OCI-LY7 (cell line): Measurements from ENCODE around the gene CCNL2. TPM values are rescaled to one million over a fixed set of nuclear protein-coding genes. Genes with fewer than 3 reads are reported as not detected.

ENCODE experiments used
- BruUV-seq: library from RNA; stranded (reverse); fragments of 400-500 nt; replicated peaks from 2 replicates; lab custom pipeline; 2021; lab: Mats Ljungman, UMichigan
- CTCF ChIA-PET: fragments of 300-600 bp; sonication (Branson Sonifier 250); formaldehyde crosslinking; loops from one replicate; lab custom pipeline; 2022; ENCODE audit warnings: antibody characterized with exemption; ENCODE audit not compliant: unreplicated experiment; lab: Charles Lee
- POLR2A ChIA-PET: fragments of 300-600 bp; sonication (Branson Sonifier 250); formaldehyde crosslinking; loops from one replicate; lab custom pipeline; 2022; ENCODE audit warnings: antibody characterized with exemption; lab: Charles Lee
- DNase-seq: peaks from one replicate; pipeline ENCODE4 v3.0.0-alpha.2; 2015; ENCODE audit warnings: low spot score
- H2AFZ ChIP-seq: fragments of 200-600 bp; sonication (generic), shearing (Covaris generic); 2 replicates; pipeline ENCODE4 v1.6.1; 2014; ENCODE audit warnings: mild to moderate bottlenecking, antibody characterized with exemption, low read length, moderate library complexity
- H3K27ac ChIP-seq: fragments of 200-600 bp; sonication (generic); 2 replicates; pipeline ENCODE4 v1.5.1; 2014; ENCODE audit warnings: mixed run types, low read depth, mild to moderate bottlenecking, moderate library complexity, low read length, inconsistent platforms; ENCODE audit not compliant: poor library complexity, severe bottlenecking
- H3K36me3 ChIP-seq: fragments of 200-600 bp; sonication (generic); 2 replicates; pipeline ENCODE4 v1.6.1; 2014; ENCODE audit warnings: mild to moderate bottlenecking, antibody characterized with exemption, low read length, moderate library complexity, mixed read lengths; ENCODE audit not compliant: insufficient read depth
- H3K4me1 ChIP-seq: fragments of 200-600 bp; sonication (generic); 2 replicates; pipeline ENCODE4 v1.5.1; 2014; ENCODE audit warnings: mild to moderate bottlenecking, low read length; ENCODE audit not compliant: insufficient read depth, poor library complexity, severe bottlenecking
- H3K4me2 ChIP-seq: fragments of 200-600 bp; sonication (generic); 2 replicates; pipeline ENCODE4 v1.6.1; 2014; ENCODE audit warnings: mild to moderate bottlenecking, low read length
- H3K4me3 ChIP-seq: fragments of 200-600 bp; sonication (generic); 2 replicates; pipeline ENCODE4 v1.5.1; 2014; ENCODE audit warnings: mild to moderate bottlenecking, low read depth, low read length; ENCODE audit not compliant: poor library complexity, severe bottlenecking
- H3K79me2 ChIP-seq: fragments of 200-600 bp; sonication (generic); 2 replicates; pipeline ENCODE4 v1.6.1; 2016; ENCODE audit warnings: low read depth, mild to moderate bottlenecking, low read length, moderate library complexity, mixed read lengths; ENCODE audit not compliant: insufficient read depth
- H3K9me2 ChIP-seq: fragments of 200-600 bp; sonication (generic); 2 replicates; pipeline ENCODE4 v1.6.1; 2016; ENCODE audit warnings: mild to moderate bottlenecking, low read length, mixed read lengths; ENCODE audit not compliant: insufficient read depth
- H3K9me3 ChIP-seq: fragments of 200-600 bp; sonication (generic); 2 replicates; pipeline ENCODE4 v1.6.1; 2014; ENCODE audit warnings: mild to moderate bottlenecking, mixed run types, low read length, mixed read lengths
- H4K20me1 ChIP-seq: fragments of 200-600 bp; sonication (generic); 2 replicates; pipeline ENCODE4 v1.6.1; 2014; ENCODE audit warnings: mild to moderate bottlenecking, antibody characterized with exemption, low read length, moderate library complexity, mixed read lengths; ENCODE audit not compliant: insufficient read depth
- CTCF ChIP-seq: fragments of 200-600 bp; sonication (generic); conservative IDR thresholded peaks from 2 replicates; pipeline ENCODE4 v1.5.1; 2014; ENCODE audit warnings: mild to moderate bottlenecking, antibody characterized with exemption, low read length, moderate library complexity, mixed read lengths
- EZH2phosphoT487 ChIP-seq: fragments of 200-600 bp; sonication (generic); IDR thresholded peaks from 2 replicates; pipeline ENCODE4 v1.6.1; 2018; ENCODE audit warnings: low read depth, borderline replicate concordance, mild to moderate bottlenecking, mixed run types, antibody characterized with exemption, low read length, moderate library complexity, mixed read lengths
- intact Hi-C: fragments of 100-400 bp; cut with micrococcal nuclease; formaldehyde crosslinking; loops from one replicate; pipeline ENCODE4 v1.10.0; 2022; ENCODE audit not compliant: unreplicated experiment
- total RNA-seq, 2 experiments: library from RNA; depleted of rRNA in 1 of 2; stranded (reverse); fragments of >200 nt in 1 of 2; shearing (Covaris generic) in 1 of 2; gene quantifications; 2 replicates each; pipeline ENCODE4 v1.2.3, GENCODE V29; 2014 to 2022

The CCNL2 gene
- total RNA-seq, 2 experiments from 2014 or later, result 213 to 307 TPM

- POLR2A ChIA-PET, result interaction anchor here (0.5 to 0.6 kb wide), 3 partner anchors 186 to 286 kb away, joined by 3 to 4 read pairs (median 3); no protein-coding TSS in a partner anchor
- Histone ChIP-seq H3K4me2 (peak overlapping the region; percentile 95), H3K36me3 (peaks cover 81% of the 10 kb centered on the region), H3K9me2 (no peaks in the 10 kb centered on the region), H3K4me3 (peak overlapping the region; percentile 90), H2AFZ (no peak overlapping the region), H4K20me1 (no peaks in the 10 kb centered on the region), H3K27ac (peak overlapping the region; percentile 49), H3K9me3 (no peaks in the 10 kb centered on the region), H3K79me2 (peaks cover 61% of the 10 kb centered on the region), H3K4me1 (peaks cover 35% of the 10 kb centered on the region)
- BruUV-seq, result TSS peak; percentile 67
- DNase-seq, result no peak
- CTCF ChIA-PET, result interaction anchor here (0.6 kb wide), 1 partner anchor 338 kb away, joined by 3 read pairs; no protein-coding TSS in a partner anchor
- TF ChIP-seq EZH2phosphoT487 (no peak), CTCF (no peak)
- intact Hi-C loops, result no loop called here
These were observed 1.7 kb upstream of the CCNL2 start for GRCh38 chr1:1400576-1401456.

DNA sequence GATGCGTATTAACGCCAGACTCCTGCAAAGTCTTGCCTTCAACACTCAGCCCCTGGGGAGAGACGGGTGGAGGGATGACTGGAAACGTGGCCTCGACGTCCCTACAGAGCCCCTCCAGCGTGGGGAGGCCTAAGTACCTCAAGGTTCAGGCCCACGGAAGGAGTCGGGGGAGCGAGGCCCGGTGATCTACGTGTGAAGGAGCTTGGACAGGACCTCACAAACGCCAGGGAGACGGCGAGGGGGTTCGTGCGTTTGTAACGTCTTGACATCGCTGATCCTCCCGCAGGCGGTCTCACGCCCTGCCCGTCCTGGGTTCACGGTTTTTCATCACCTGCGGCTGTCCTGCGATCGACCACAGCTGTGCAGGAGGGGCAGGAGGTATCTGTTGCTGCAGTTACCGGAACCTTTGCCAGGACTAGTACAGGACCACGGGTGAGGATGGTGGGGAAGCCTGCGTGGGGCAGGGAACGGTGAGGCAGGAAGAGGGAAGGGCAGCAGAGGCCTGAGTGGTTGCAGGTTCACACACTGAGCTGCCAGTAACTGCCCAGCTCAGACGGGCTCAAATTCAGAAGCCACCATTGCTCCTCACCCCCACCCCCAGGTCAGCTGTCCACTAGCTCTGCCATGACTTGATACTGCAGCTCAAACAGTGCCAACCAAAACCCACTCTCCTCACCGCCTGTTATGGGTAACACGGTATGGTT, 889 bp upstream of the CCNL2 start:
- TF ChIP-seq EZH2phosphoT487, result no peak
- TF ChIP-seq CTCF, result no peak
- Histone ChIP-seq H3K4me2 (peak overlapping the region; percentile 95), H3K4me1 (peaks cover 29% of the 10 kb centered on the region), H3K36me3 (peaks cover 81% of the 10 kb centered on the region), H3K9me3 (no peaks in the 10 kb centered on the region), H3K79me2 (peaks cover 59% of the 10 kb centered on the region), H4K20me1 (no peaks in the 10 kb centered on the region), H3K27ac (peak overlapping the region; percentile 49), H2AFZ (no peak overlapping the region), H3K4me3 (peak overlapping the region; percentile 90), H3K9me2 (no peaks in the 10 kb centered on the region)
- no TSS peak for BruUV-seq
- POLR2A ChIA-PET, result interaction anchor here (0.5 to 0.6 kb wide), 2 partner anchors 187 to 286 kb away, joined by 3 to 4 read pairs; no protein-coding TSS in a partner anchor
- DNase-seq, result peak; percentile 15
- CTCF ChIA-PET, result interaction anchor here (0.6 kb wide), 1 partner anchor 337 kb away, joined by 3 read pairs; no protein-coding TSS in a partner anchor
- intact Hi-C loops, result loop anchor here (1.0 kb wide), 1 partner anchor 25 kb away; the partner anchor contains the start of gene AURKAIP1
